Mesenchymal stem cell (in vitro differentiated cells and primary cell): Measurements from ENCODE around the gene DARS1.

ENCODE experiments used
- DNase-seq: peaks from one replicate; pipeline ENCODE4 v3.0.0-alpha.2; 2013
- H2AFZ ChIP-seq: one replicate; pipeline ENCODE4 v1.6.1; 2013; ENCODE audit warnings: low read depth, mild to moderate bottlenecking, control low read depth, inconsistent platforms, low read length, moderate library complexity
- H2AK5ac ChIP-seq: 2 replicates; pipeline ENCODE4 v1.6.1; 2013; ENCODE audit warnings: low read length, moderate library complexity, mild to moderate bottlenecking, inconsistent platforms; ENCODE audit not compliant: severe bottlenecking
- H2BK120ac ChIP-seq: one replicate; pipeline ENCODE4 v1.6.1; 2013; ENCODE audit warnings: low read depth, mild to moderate bottlenecking, inconsistent platforms, low read length, moderate library complexity
- H2BK12ac ChIP-seq, 2 experiments: one replicate each; pipeline ENCODE4 v1.6.1; 2013; ENCODE audit warnings: inconsistent platforms in 2 of 2, low read length in 2 of 2, mild to moderate bottlenecking in 2 of 2, moderate library complexity in 2 of 2, control low read depth in 1 of 2
- H2BK15ac ChIP-seq: one replicate; pipeline ENCODE4 v1.6.1; 2013; ENCODE audit warnings: mild to moderate bottlenecking, low read depth, inconsistent platforms; ENCODE audit not compliant: poor library complexity, severe bottlenecking
- H2BK5ac ChIP-seq: 2 replicates; pipeline ENCODE4 v1.6.1; 2013; ENCODE audit warnings: low read depth, mild to moderate bottlenecking, low read length, control low read depth, inconsistent platforms; ENCODE audit not compliant: poor library complexity, severe bottlenecking
- H3K14ac ChIP-seq, 2 experiments: one replicate each; pipeline ENCODE4 v1.6.1; 2013; ENCODE audit warnings: inconsistent platforms in 2 of 2, low read length in 2 of 2, control low read depth in 1 of 2, mild to moderate bottlenecking in 1 of 2, moderate library complexity in 1 of 2
- H3K18ac ChIP-seq, 2 experiments: one replicate each; pipeline ENCODE4 v1.6.1; 2013; ENCODE audit warnings: inconsistent platforms in 2 of 2, low read length in 2 of 2, control low read depth in 1 of 2, low read depth in 1 of 2, mild to moderate bottlenecking in 1 of 2
- H3K23ac ChIP-seq, 2 experiments: one replicate each; pipeline ENCODE4 v1.6.1; 2013; ENCODE audit warnings: inconsistent platforms in 2 of 2, low read length in 2 of 2, mild to moderate bottlenecking in 2 of 2, moderate library complexity in 2 of 2, control low read depth in 1 of 2
- H3K27ac ChIP-seq: 2 replicates; pipeline ENCODE4 v1.5.1; 2013; ENCODE audit warnings: mild to moderate bottlenecking, moderate library complexity, low read length, control low read depth, inconsistent platforms; ENCODE audit not compliant: poor library complexity, severe bottlenecking
- H3K27me3 ChIP-seq, 2 experiments: 2 replicates each; pipeline versions ENCODE4 v1.6.1 to v1.7.0; 2013; ENCODE audit warnings: low read length in 2 of 2, mild to moderate bottlenecking in 2 of 2, moderate library complexity in 2 of 2, control low read depth in 1 of 2, inconsistent platforms in 1 of 2; ENCODE audit not compliant: control insufficient read depth in 1 of 2, insufficient read depth in 1 of 2
- H3K36me3 ChIP-seq, 2 experiments: 2 replicates each; pipeline versions ENCODE4 v1.6.1 to v1.7.0; 2013; ENCODE audit warnings: low read length in 2 of 2, control low read depth in 1 of 2, inconsistent platforms in 1 of 2, low read depth in 1 of 2, mild to moderate bottlenecking in 1 of 2; ENCODE audit not compliant: insufficient read depth in 2 of 2, control insufficient read depth in 1 of 2
- H3K4ac ChIP-seq, 2 experiments: one replicate each; pipeline ENCODE4 v1.6.1; 2013; ENCODE audit warnings: inconsistent platforms in 2 of 2, low read length in 2 of 2, mild to moderate bottlenecking in 2 of 2, moderate library complexity in 2 of 2, control low read depth in 1 of 2, low read depth in 1 of 2
- H3K4me1 ChIP-seq: 2 replicates; pipeline ENCODE4 v1.6.1; 2013; ENCODE audit warnings: low read depth, low read length, control low read depth; ENCODE audit not compliant: control insufficient read depth, insufficient read depth
- H3K4me2 ChIP-seq: 2 replicates; pipeline ENCODE4 v1.6.1; 2013; ENCODE audit warnings: low read length, mild to moderate bottlenecking, inconsistent platforms; ENCODE audit not compliant: poor library complexity, severe bottlenecking
- H3K4me3 ChIP-seq, 2 experiments: 2 replicates each; pipeline versions ENCODE4 v1.5.1 to v1.7.0; 2013; ENCODE audit warnings: low read length in 2 of 2, mild to moderate bottlenecking in 2 of 2, control low read depth in 1 of 2, low read depth in 1 of 2; ENCODE audit not compliant: insufficient read depth in 1 of 2
- H3K79me1 ChIP-seq: replicated peaks from 2 replicates; pipeline ENCODE4 v1.6.1; 2013; ENCODE audit warnings: mild to moderate bottlenecking, control low read depth, low read length, inconsistent platforms; ENCODE audit not compliant: poor library complexity, severe bottlenecking
- H3K9ac ChIP-seq: 2 replicates; pipeline ENCODE4 v1.7.0; 2013; ENCODE audit warnings: mild to moderate bottlenecking, low read length, moderate library complexity
- H3K9me3 ChIP-seq: 2 replicates; pipeline ENCODE4 v1.7.0; 2013; ENCODE audit warnings: mild to moderate bottlenecking, low read length; ENCODE audit not compliant: control insufficient read depth
- H4K8ac ChIP-seq: one replicate; pipeline ENCODE4 v1.6.1; 2013; ENCODE audit warnings: inconsistent platforms, mild to moderate bottlenecking, low read length, moderate library complexity
- H4K91ac ChIP-seq: one replicate; pipeline ENCODE4 v1.6.1; 2013; ENCODE audit warnings: mild to moderate bottlenecking, low read length, inconsistent platforms
- WGBS: methylation state at CpG from one replicate; pipeline ENCODE4 v1.1.7; 2013; ENCODE audit warnings: mixed read lengths; 5-methylcytosine and 5-hydroxymethylcytosine counted together

The DARS1 gene

DNA sequence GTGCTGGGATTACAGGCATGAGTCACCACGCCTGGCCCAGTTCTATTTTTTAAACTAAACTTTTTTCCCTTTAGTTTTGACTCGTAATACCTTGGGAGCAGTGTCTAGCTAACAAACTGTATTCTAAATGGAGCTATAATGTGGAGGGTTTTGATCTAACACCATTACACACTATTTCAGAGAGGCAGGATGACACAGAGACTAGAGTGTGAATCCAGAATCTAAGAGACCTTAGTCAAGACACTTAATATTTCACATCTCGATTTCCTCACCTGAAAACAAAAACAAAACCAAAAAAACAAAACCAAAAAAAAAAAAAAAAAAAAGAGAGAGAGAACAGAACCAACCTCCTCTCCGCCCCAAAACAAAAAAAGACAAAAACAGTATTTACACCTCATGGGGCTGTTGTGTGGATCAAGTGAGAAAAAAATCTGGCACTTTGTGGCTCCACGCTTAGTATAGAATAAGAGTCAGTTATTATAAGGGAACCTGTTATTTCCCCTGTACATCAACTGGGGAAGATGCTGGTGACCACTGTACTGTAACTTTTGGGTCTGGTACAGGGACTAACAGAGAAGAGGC is 31.3 kb downstream of the DARS1 start:
- Histone ChIP-seq H2BK12ac (no peak overlapping the region), H3K79me1 (peaks cover 19% of the 10 kb centered on the region), H2AK5ac (no peak overlapping the region), H4K8ac (no peak overlapping the region), H3K27ac (no peak overlapping the region), H2BK5ac (no peak overlapping the region), H3K4me2 (no peak overlapping the region), H3K4ac (no peak overlapping the region), H3K14ac (no peak overlapping the region), H3K9ac (no peak overlapping the region), H4K91ac (no peak overlapping the region), H2AFZ (no peak overlapping the region), H3K9me3 (no peaks in the 10 kb centered on the region), H3K18ac (no peak overlapping the region), H2BK15ac (no peak overlapping the region), H3K36me3 (peaks cover 4 to 38% of the 10 kb centered on the region in 2 experiments), H3K4me3 (no peak overlapping the region), H3K27me3 (no peaks in the 10 kb centered on the region), H3K4me1 (no peaks in the 10 kb centered on the region), H2BK120ac (no peak overlapping the region), H3K23ac (no peak overlapping the region)
- 83% methylated on average over 2 of the region's 5 CpGs for WGBS
- no peak for DNase-seq

DNA sequence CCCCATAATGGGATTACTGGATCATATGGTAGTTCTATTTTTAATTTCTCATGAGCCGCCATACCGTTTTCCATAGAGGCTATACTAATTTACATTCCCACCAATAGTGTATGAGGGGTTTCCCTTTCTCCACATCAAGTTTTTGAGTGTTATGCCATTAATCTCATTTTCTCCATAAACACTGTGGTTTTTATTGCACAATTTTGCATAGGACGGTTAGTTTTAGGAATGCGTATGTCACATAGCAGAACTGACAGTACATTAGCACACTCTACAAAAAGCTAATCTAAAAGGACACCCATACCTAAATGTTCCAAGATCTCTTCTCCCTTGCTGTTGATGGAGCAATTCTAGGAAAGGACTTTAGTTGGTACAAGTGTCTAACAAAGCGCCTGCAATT is 32.5 kb downstream of the DARS1 start:
- Histone ChIP-seq H4K8ac (no peak overlapping the region), H3K27ac (no peak overlapping the region), H3K9ac (no peak overlapping the region), H3K4me3 (no peak overlapping the region), H3K14ac (no peak overlapping the region), H3K4me2 (no peak overlapping the region), H3K36me3 (peaks cover 4 to 33% of the 10 kb centered on the region in 2 experiments), H2BK15ac (no peak overlapping the region), H3K79me1 (peaks cover 22% of the 10 kb centered on the region), H2BK5ac (no peak overlapping the region), H3K9me3 (no peaks in the 10 kb centered on the region), H3K27me3 (no peaks in the 10 kb centered on the region), H2AFZ (no peak overlapping the region), H3K23ac (no peak overlapping the region), H2BK120ac (no peak overlapping the region), H2BK12ac (no peak overlapping the region), H4K91ac (no peak overlapping the region), H3K18ac (no peak overlapping the region), H3K4me1 (peaks cover 3% of the 10 kb centered on the region), H3K4ac (no peak overlapping the region), H2AK5ac (no peak overlapping the region)
- DNase-seq, result peak; percentile 83
- WGBS, result 100% methylated on average over 1 of the region's 5 CpGs

DNA sequence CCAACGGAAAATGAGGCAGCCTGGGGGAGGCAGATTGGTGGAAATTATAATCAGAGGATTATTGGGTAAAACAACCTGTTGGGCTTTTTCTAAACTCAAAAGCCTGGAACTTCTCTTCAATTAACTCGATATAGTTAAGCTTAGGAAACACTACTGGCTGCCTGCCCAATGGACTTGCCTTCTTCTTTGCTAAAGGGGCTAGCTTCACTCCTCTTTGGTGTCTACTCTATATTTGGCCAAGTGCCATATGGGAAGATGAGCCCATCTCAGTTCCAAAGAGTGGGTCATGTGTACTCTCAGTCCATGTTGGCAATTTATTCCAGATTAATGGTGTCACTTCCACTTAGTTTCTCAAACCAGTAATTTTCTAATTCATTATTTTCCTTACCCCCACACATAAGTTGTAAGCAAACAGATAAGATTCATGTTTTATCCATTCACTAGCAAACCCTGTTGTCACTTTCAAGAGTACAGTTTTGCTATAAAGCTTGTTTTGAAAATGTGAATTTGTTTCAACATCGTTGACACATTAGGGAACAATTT is 34.3 kb downstream of the DARS1 start:
- 91% methylated on average over 3 of the region's 3 CpGs for WGBS
- H3K14ac ChIP-seq, result no peak overlapping the region
- peaks cover 22% of the 10 kb centered on the region for H3K79me1 ChIP-seq
- H2BK5ac ChIP-seq, result no peak overlapping the region
- no peak overlapping the region for H2AFZ ChIP-seq
- no peak overlapping the region for H2AK5ac ChIP-seq
- no peak overlapping the region for H3K27ac ChIP-seq
- no peak overlapping the region for H4K8ac ChIP-seq
- H3K4ac ChIP-seq, result no peak overlapping the region
- H3K18ac ChIP-seq, result peak overlapping the region in 1 of 2 experiments; percentile 43
- H2BK15ac ChIP-seq, result no peak overlapping the region
- no peak overlapping the region for H4K91ac ChIP-seq
- no peak overlapping the region for H2BK120ac ChIP-seq
- no peak overlapping the region for H3K9ac ChIP-seq
- no peaks in the 10 kb centered on the region for H3K27me3 ChIP-seq
- no peak overlapping the region for H2BK12ac ChIP-seq
- no peak for DNase-seq
- peaks cover 7% of the 10 kb centered on the region for H3K4me1 ChIP-seq
- H3K23ac ChIP-seq, result no peak overlapping the region
- H3K4me3 ChIP-seq, result no peak overlapping the region
- H3K9me3 ChIP-seq, result no peaks in the 10 kb centered on the region
- H3K4me2 ChIP-seq, result no peak overlapping the region
- H3K36me3 ChIP-seq, result peaks cover 0 to 29% of the 10 kb centered on the region in 2 experiments

DNA sequence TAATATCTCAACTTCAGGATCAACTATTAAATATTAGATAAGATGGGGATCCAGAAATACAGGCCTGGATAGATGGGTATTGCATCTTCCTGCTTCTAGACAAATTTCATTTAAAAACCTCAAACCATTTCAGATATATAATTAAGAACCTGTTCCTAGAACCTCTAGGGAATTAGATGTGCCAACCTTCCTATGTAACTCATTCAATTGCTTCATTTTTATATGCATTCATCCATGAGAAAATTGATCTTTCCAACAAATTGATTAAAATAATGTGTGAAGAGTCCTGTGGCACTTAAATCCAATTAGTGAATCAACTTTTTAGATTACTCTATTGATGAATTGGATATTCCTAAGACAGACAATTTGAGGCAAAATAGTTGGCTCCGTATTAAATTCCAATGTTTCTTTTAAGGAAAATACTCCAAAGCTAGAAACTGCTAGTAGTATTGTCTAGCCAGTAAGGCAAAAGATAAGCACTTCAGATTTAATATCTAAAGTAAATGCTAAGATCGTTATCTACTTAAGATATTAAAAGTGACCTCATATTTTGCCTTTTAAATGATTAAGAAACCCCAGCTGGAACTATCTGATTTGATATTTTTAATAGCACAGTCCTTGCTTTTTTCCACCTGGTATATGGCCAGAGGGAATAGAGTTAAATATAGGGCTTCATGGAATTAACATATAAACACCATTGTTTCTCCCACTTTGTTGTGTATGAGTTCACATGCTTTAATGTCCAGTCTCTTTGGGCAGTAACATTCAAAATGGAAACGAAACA is 35.8 kb downstream of the DARS1 start:
- H3K23ac ChIP-seq, result no peak overlapping the region
- H3K9me3 ChIP-seq, result no peaks in the 10 kb centered on the region
- H3K4ac ChIP-seq, result no peak overlapping the region
- H2AFZ ChIP-seq, result no peak overlapping the region
- no peak overlapping the region for H3K14ac ChIP-seq
- no peak overlapping the region for H3K18ac ChIP-seq
- no peaks in the 10 kb centered on the region for H3K27me3 ChIP-seq
- H3K79me1 ChIP-seq, result peaks cover 23% of the 10 kb centered on the region
- H3K9ac ChIP-seq, result peak overlapping the region; percentile 64
- H3K4me2 ChIP-seq, result no peak overlapping the region
- H2BK120ac ChIP-seq, result no peak overlapping the region
- no peak overlapping the region for H2AK5ac ChIP-seq
- H4K8ac ChIP-seq, result no peak overlapping the region
- H3K27ac ChIP-seq, result peak overlapping the region; percentile 56
- H3K36me3 ChIP-seq, result peaks cover 0 to 24% of the 10 kb centered on the region in 2 experiments
- H2BK12ac ChIP-seq, result no peak overlapping the region
- no peak overlapping the region for H2BK5ac ChIP-seq
- no peak overlapping the region for H4K91ac ChIP-seq
- H3K4me3 ChIP-seq, result no peak overlapping the region
- peaks cover 9% of the 10 kb centered on the region for H3K4me1 ChIP-seq
- H2BK15ac ChIP-seq, result no peak overlapping the region
- no CpG with 5 or more reads among the region's 3 CpGs for WGBS
- DNase-seq, result no peak
